Body of pancreas (tissue), 4 donors: Measurements from ENCODE around the gene MTMR1.
A peak's percentile ranks its signal among the peaks of the same experiment; 100 is the strongest.

Experiments
- POLR2A ChIP-seq, 3 donors: fragments of 450-650 bp; IDR thresholded peaks; one replicate each; pipeline ENCODE4 v1.6.1; 2016; ENCODE audit warnings: antibody characterized with exemption in 3 of 3, mild to moderate bottlenecking in 2 of 3
- TF ChIP-seq, protein P1 (sequence below), 7 experiments: fragments of 450-650 bp in 4 of 7; fragments of 200-600 bp in 3 of 7; sonication (generic) in 3 of 7; IDR thresholded peaks; one replicate each; pipeline ENCODE4 v1.5.1; 2016 to 2019; ENCODE audit warnings: antibody characterized with exemption in 7 of 7

DNA sequence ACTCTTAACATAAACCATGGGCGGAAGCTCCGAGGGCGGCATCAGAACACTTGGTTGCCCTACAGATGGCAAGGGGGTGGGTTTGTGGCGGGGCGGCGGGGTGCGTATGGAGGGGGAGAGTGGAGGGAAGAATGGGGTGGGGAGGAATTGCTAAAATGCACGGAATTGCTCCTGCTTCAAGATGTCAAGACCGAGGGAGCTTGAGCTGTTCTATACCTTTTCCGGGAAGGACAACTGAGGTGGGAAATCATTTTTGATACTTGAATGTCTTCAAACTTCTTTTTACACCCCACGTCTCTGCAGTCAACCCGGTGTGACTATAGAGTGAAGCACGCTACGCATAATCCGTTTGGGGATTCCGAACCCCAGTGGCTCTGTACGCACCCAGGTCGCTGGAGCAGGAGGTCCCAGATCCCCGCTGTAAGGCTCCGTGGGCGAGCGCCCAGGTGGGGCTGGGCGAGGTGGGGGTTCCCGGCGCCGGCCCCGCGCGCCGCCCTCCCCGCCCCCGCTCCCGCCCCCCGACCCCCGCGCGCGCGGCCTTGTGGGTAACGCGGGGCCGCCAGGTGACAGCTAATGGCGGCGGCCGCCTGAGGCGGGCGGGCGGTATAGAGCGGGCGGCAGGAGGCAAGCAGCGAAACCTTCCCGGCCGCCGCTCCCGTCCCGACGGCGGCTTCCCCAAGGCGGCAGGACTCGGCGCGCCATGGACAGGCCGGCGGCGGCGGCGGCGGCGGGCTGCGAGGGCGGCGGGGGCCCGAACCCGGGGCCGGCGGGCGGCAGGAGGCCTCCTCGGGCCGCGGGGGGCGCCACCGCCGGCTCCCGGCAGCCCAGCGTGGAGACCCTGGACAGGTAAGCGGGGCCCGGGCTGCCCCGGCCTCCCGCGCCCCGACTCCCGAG lies at the start of gene MTMR1:
- TF ChIP-seq, protein P1, sequence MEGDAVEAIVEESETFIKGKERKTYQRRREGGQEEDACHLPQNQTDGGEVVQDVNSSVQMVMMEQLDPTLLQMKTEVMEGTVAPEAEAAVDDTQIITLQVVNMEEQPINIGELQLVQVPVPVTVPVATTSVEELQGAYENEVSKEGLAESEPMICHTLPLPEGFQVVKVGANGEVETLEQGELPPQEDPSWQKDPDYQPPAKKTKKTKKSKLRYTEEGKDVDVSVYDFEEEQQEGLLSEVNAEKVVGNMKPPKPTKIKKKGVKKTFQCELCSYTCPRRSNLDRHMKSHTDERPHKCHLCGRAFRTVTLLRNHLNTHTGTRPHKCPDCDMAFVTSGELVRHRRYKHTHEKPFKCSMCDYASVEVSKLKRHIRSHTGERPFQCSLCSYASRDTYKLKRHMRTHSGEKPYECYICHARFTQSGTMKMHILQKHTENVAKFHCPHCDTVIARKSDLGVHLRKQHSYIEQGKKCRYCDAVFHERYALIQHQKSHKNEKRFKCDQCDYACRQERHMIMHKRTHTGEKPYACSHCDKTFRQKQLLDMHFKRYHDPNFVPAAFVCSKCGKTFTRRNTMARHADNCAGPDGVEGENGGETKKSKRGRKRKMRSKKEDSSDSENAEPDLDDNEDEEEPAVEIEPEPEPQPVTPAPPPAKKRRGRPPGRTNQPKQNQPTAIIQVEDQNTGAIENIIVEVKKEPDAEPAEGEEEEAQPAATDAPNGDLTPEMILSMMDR (IDR thresholded peaks at IDR 0.05): no peak
- peak; percentile 32 to 44 (median 35) for TF ChIP-seq POLR2A (IDR thresholded peaks at IDR 0.05)
